IMR-90 (cell line): ENCODE results near the gene APOBR. TPM values are rescaled to one million over a fixed set of nuclear protein-coding genes. Genes with fewer than 3 reads are reported as not detected.

Source experiments
- ATAC-seq: fragments of 200-7000 bp; cut with Tn5 transposase; 2 replicates; pipeline ENCODE4 v1.9.1; 2020; ENCODE audit warnings: low read depth, mild to moderate bottlenecking, moderate library complexity
- BruUV-seq: library from RNA; stranded (reverse); fragments of 400-500 nt; replicated peaks from 2 replicates; lab custom pipeline; 2021; lab: Mats Ljungman, UMichigan
- CTCF ChIA-PET: fragments of 300-600 bp; formaldehyde crosslinking; extraction: SDS; loops from one replicate; lab custom pipeline; 2021; ENCODE audit warnings: antibody characterized with exemption; lab: Yijun Ruan, JAX
- POLR2A ChIA-PET: fragments of 300-600 bp; sonication (Branson Sonifier 250); formaldehyde crosslinking; loops from one replicate; lab custom pipeline; 2022; ENCODE audit warnings: antibody characterized with exemption; ENCODE audit not compliant: unreplicated experiment; lab: Charles Lee
- DNase-seq: peaks from one replicate; pipeline ENCODE4 v3.0.0; 2013
- H2AFZ ChIP-seq: replicated peaks from 2 replicates; pipeline ENCODE3; 2013; ENCODE audit warnings: low read length, mild to moderate bottlenecking; ENCODE audit not compliant: poor library complexity
- H2AK5ac ChIP-seq: 2 replicates; pipeline ENCODE4 v1.6.1; 2013; ENCODE audit warnings: low read depth, low read length, inconsistent platforms
- H2AK9ac ChIP-seq: replicated peaks from 2 replicates; pipeline ENCODE3; 2013; ENCODE audit warnings: mild to moderate bottlenecking, low read depth, low read length, moderate library complexity; ENCODE audit not compliant: poor library complexity
- H2BK120ac ChIP-seq: 2 replicates; pipeline ENCODE4 v1.6.1; 2013; ENCODE audit warnings: low read depth, low read length, inconsistent platforms
- H2BK15ac ChIP-seq: 3 replicates; pipeline ENCODE4 v1.6.1; 2013; ENCODE audit warnings: low read depth, low read length, inconsistent platforms
- H2BK20ac ChIP-seq: 2 replicates; pipeline ENCODE4 v1.6.1; 2013; ENCODE audit warnings: low read depth, mild to moderate bottlenecking, inconsistent platforms, low read length, moderate library complexity
- H2BK5ac ChIP-seq: 2 replicates; pipeline ENCODE4 v1.6.1; 2013; ENCODE audit warnings: mild to moderate bottlenecking, low read depth, low read length, inconsistent platforms; ENCODE audit not compliant: poor library complexity, severe bottlenecking
- H3K14ac ChIP-seq: replicated peaks from 2 replicates; pipeline ENCODE4 v1.6.1; 2013; ENCODE audit warnings: low read depth, low read length, inconsistent platforms
- H3K18ac ChIP-seq: 2 replicates; pipeline ENCODE4 v1.6.1; 2013; ENCODE audit warnings: low read depth, low read length, control low read depth
- H3K23ac ChIP-seq: 2 replicates; pipeline ENCODE4 v1.6.1; 2013; ENCODE audit warnings: low read depth, low read length, inconsistent platforms
- H3K27ac ChIP-seq: 2 replicates; pipeline ENCODE4 v1.5.1; 2013; ENCODE audit warnings: mild to moderate bottlenecking, control low read depth, low read length; ENCODE audit not compliant: insufficient read depth
- H3K27me3 ChIP-seq: 2 replicates; pipeline ENCODE4 v1.6.1; 2013; ENCODE audit warnings: low read length; ENCODE audit not compliant: control insufficient read depth, insufficient read depth
- H3K36me3 ChIP-seq: 2 replicates; pipeline ENCODE4 v1.6.1; 2013; ENCODE audit warnings: low read length, mixed read lengths; ENCODE audit not compliant: control insufficient read depth, insufficient read depth
- H3K4ac ChIP-seq: 2 replicates; pipeline ENCODE4 v1.6.1; 2013; ENCODE audit warnings: low read depth, low read length, inconsistent platforms
- H3K4me1 ChIP-seq: 2 replicates; pipeline ENCODE4 v1.6.1; 2013; ENCODE audit warnings: low read length, mixed read lengths; ENCODE audit not compliant: control insufficient read depth, insufficient read depth
- H3K4me2 ChIP-seq: 2 replicates; pipeline ENCODE4 v1.6.1; 2013; ENCODE audit warnings: low read depth, mild to moderate bottlenecking, control low read depth, low read length, moderate library complexity
- H3K4me3 ChIP-seq: 2 replicates; pipeline ENCODE4 v1.5.1; 2013; ENCODE audit warnings: low read depth, mild to moderate bottlenecking, control low read depth, low read length, moderate library complexity; ENCODE audit not compliant: insufficient read depth
- H3K56ac ChIP-seq: 2 replicates; pipeline ENCODE4 v1.6.1; 2013; ENCODE audit warnings: low read length, inconsistent platforms; ENCODE audit not compliant: insufficient read depth; ENCODE audit errors: extremely low read depth
- H3K79me1 ChIP-seq, 2 experiments: 2 replicates each; pipeline ENCODE4 v1.6.1; 2013; ENCODE audit warnings: low read length in 2 of 2, inconsistent platforms in 1 of 2, low read depth in 1 of 2
- H3K9ac ChIP-seq: 2 replicates; pipeline ENCODE4 v1.6.1; 2013; ENCODE audit warnings: low read depth, low read length, control low read depth
- H3K9me1 ChIP-seq: 2 replicates; pipeline ENCODE4 v1.6.1; 2013; ENCODE audit warnings: low read length, inconsistent platforms; ENCODE audit not compliant: insufficient read depth
- H3K9me3 ChIP-seq: 2 replicates; pipeline ENCODE4 v1.6.1; 2013; ENCODE audit warnings: low read length; ENCODE audit not compliant: control insufficient read depth, insufficient read depth
- H4K20me1 ChIP-seq: 2 replicates; pipeline ENCODE4 v1.6.1; 2013; ENCODE audit warnings: low read length, inconsistent platforms; ENCODE audit not compliant: insufficient read depth
- H4K5ac ChIP-seq: 2 replicates; pipeline ENCODE4 v1.6.1; 2013; ENCODE audit warnings: mild to moderate bottlenecking, low read depth, low read length, control low read depth
- H4K8ac ChIP-seq, 2 experiments: 2 replicates each; pipeline ENCODE4 v1.6.1; 2013; ENCODE audit warnings: low read depth in 2 of 2, low read length in 2 of 2, control low read depth in 1 of 2, inconsistent platforms in 1 of 2
- H4K91ac ChIP-seq: 2 replicates; pipeline ENCODE4 v1.6.1; 2013; ENCODE audit warnings: low read depth, low read length, inconsistent platforms; ENCODE audit not compliant: insufficient read depth
- BHLHE40 ChIP-seq: fragments of 150-350 bp; IDR thresholded peaks from 2 replicates; pipeline ENCODE4 v1.6.1; 2016; ENCODE audit warnings: mild to moderate bottlenecking, low read depth, low read length
- CEBPB ChIP-seq: IDR thresholded peaks from 2 replicates; pipeline ENCODE4 v1.6.1; 2012; ENCODE audit warnings: low read depth, low read length, improper control_type of control experiment
- CHD1 ChIP-seq: IDR thresholded peaks from 2 replicates; pipeline ENCODE4 v1.6.1; 2012; ENCODE audit warnings: low read depth, low read length, improper control_type of control experiment
- CTCF ChIP-seq: conservative IDR thresholded peaks from 2 replicates; pipeline ENCODE4 v1.5.1; 2012; ENCODE audit warnings: mild to moderate bottlenecking, low read depth, low read length, improper control_type of control experiment
- ELK1 ChIP-seq: fragments of 150-350 bp; IDR thresholded peaks from 2 replicates; pipeline ENCODE4 v1.6.1; 2016; ENCODE audit warnings: low read depth, mild to moderate bottlenecking, low read length, moderate library complexity, borderline replicate concordance
- FOS ChIP-seq: fragments of 150-350 bp; IDR thresholded peaks from 2 replicates; pipeline ENCODE4 v1.6.1; 2016; ENCODE audit warnings: low read depth, low read length
- MAZ ChIP-seq: IDR thresholded peaks from 2 replicates; pipeline ENCODE4 v1.6.1; 2012; ENCODE audit warnings: low read depth, mild to moderate bottlenecking, low read length, improper control_type of control experiment, moderate library complexity, borderline replicate concordance
- MXI1 ChIP-seq: IDR thresholded peaks from 2 replicates; pipeline ENCODE4 v1.6.1; 2012; ENCODE audit warnings: low read depth, mild to moderate bottlenecking, low read length, moderate library complexity, borderline replicate concordance
- NFE2L2 ChIP-seq: fragments of 150-350 bp; IDR thresholded peaks from 2 replicates; pipeline ENCODE4 v1.6.1; 2016; ENCODE audit warnings: low read depth, mild to moderate bottlenecking, low read length
- POLR2A ChIP-seq: IDR thresholded peaks from 2 replicates; pipeline ENCODE4 v1.6.1; 2012; ENCODE audit warnings: mild to moderate bottlenecking, low read depth, low read length
- RAD21 ChIP-seq: IDR thresholded peaks from 2 replicates; pipeline ENCODE4 v1.6.1; 2012; ENCODE audit warnings: low read length, improper control_type of control experiment
- RCOR1 ChIP-seq: IDR thresholded peaks from 2 replicates; pipeline ENCODE4 v1.6.1; 2012; ENCODE audit warnings: mild to moderate bottlenecking, low read length, improper control_type of control experiment; ENCODE audit not compliant: insufficient replicate concordance
- RFX5 ChIP-seq: IDR thresholded peaks from 2 replicates; pipeline ENCODE4 v1.8.0; 2012; ENCODE audit warnings: low read depth, mild to moderate bottlenecking, low read length, moderate library complexity
- SMC3 ChIP-seq: fragments of 150-350 bp; IDR thresholded peaks from 2 replicates; pipeline ENCODE4 v1.6.1; 2016; ENCODE audit warnings: low read depth, mild to moderate bottlenecking, antibody characterized with exemption, low read length, moderate library complexity
- USF2 ChIP-seq: fragments of 150-350 bp; IDR thresholded peaks from 2 replicates; pipeline ENCODE4 v1.6.1; 2017; ENCODE audit warnings: mild to moderate bottlenecking, antibody characterized with exemption, low read length, low read depth
- WGBS, 2 experiments: methylation state at CpG; one replicate each; pipeline versions ENCODE4 v1.1.5 to v1.1.7; 2013; ENCODE audit warnings: missing lambda C conversion rate in 2 of 2; ENCODE audit not compliant: insufficient read length in 1 of 2; ENCODE audit errors: extremely low coverage in 2 of 2; 5-methylcytosine and 5-hydroxymethylcytosine counted together
- dilution Hi-C: fragments of 300-500 bp; cut with HindIII; formaldehyde crosslinking; loops from one replicate; pipeline ENCODE4 v1.14.3; 2018; ENCODE audit warnings: low sequenced_read_pairs; ENCODE audit not compliant: unreplicated experiment
- in situ Hi-C: fragments of 300-500 bp; cut with MboI; formaldehyde crosslinking; loops from 3 replicates; pipeline ENCODE4 v1.14.3; 2019; ENCODE audit warnings: low sequenced_read_pairs, inconsistent platforms, mixed read lengths
- intact Hi-C: fragments of 100-400 bp; cut with micrococcal nuclease; formaldehyde crosslinking; loops from 2 replicates; pipeline ENCODE4 v1.10.0; 2022
- polyA plus RNA-seq, 3 experiments: library from polyadenylated mRNA; depleted of rRNA; stranded (reverse); fragments of >200 nt; gene quantifications; 2 replicates each; pipeline ENCODE4 v1.2.3, GENCODE V29; 2012; ENCODE audit warnings: low replicate concordance in 1 of 3
- total RNA-seq: library from RNA; depleted of rRNA; stranded (reverse); fragments of >200 nt; gene quantifications from 2 replicates; pipeline ENCODE4 v1.2.3, GENCODE V29; 2012

APOBR gene
- total and polyA plus RNA-seq, 2 of the 4 experiments (the other 2 are of a cell fraction): not detected

- H3K79me1 ChIP-seq: no peaks in the 10 kb centered on the region
- H3K4me3 ChIP-seq: no peak overlapping the region
- no peak overlapping the region for H4K5ac ChIP-seq
- no peak overlapping the region for H4K8ac ChIP-seq
- no peak overlapping the region for H2BK5ac ChIP-seq
- no peak overlapping the region for H2BK120ac ChIP-seq
- H3K18ac ChIP-seq: no peak overlapping the region
- no peak overlapping the region for H3K23ac ChIP-seq
- peaks cover 45% of the 10 kb centered on the region for H3K27me3 ChIP-seq
- no peak overlapping the region for H2BK15ac ChIP-seq
- H2AFZ ChIP-seq: no peak overlapping the region
- dilution Hi-C loops: no loop called here
- H3K4me1 ChIP-seq: no peaks in the 10 kb centered on the region
- H3K9me1 ChIP-seq: peaks cover 4% of the 10 kb centered on the region; the same call in 1 of the 2 replicates
- no peaks in the 10 kb centered on the region for H3K36me3 ChIP-seq
- H3K56ac ChIP-seq: no peak overlapping the region
- no peaks in the 10 kb centered on the region for H3K9me3 ChIP-seq
- no peaks in the 10 kb centered on the region for H4K20me1 ChIP-seq
- no TSS peak for BruUV-seq
- H3K9ac ChIP-seq: no peak overlapping the region
- DNase-seq (no peak), ATAC-seq (no peak)
- intact Hi-C loops: no loop called here
- CTCF ChIA-PET: interaction anchor here (0.5 to 0.9 kb wide), 2 partner anchors 12 to 26 kb away, joined by 3 to 6 read pairs; partner anchors contain the start of gene CLN3
- no peak overlapping the region for H3K4me2 ChIP-seq
- no peak overlapping the region for H2AK9ac ChIP-seq
- H3K14ac ChIP-seq: no peak overlapping the region
- no peak overlapping the region for H2AK5ac ChIP-seq
- WGBS, 2 experiments: 80% methylated on average over 1 of the region's 15 CpGs; no CpG with 5 or more reads in 1 of the 2 experiments
- no peak overlapping the region for H4K91ac ChIP-seq
- in situ Hi-C loops: no loop called here
- H2BK20ac ChIP-seq: no peak overlapping the region
- H3K27ac ChIP-seq: no peak overlapping the region
- POLR2A ChIA-PET: interaction anchor here (0.7 kb wide), 1 partner anchor 1258 kb away, joined by 7 read pairs; no protein-coding TSS in a partner anchor
- no peak overlapping the region for H3K4ac ChIP-seq
- TF ChIP-seq RAD21 (no peak), ELK1 (no peak), RFX5 (no peak), NFE2L2 (no peak), SMC3 (no peak), USF2 (no peak), CTCF (no peak), MAZ (no peak), CEBPB (no peak), BHLHE40 (no peak), RCOR1 (no peak), MXI1 (no peak), CHD1 (no peak), FOS (no peak), POLR2A (no peak)
Measured at GRCh38 chr16:28503470-28504259, 9.2 kb downstream of the APOBR start.
